Mesenchymal stem cell (in vitro differentiated cells and primary cell): ENCODE measurements around the gene HTT-AS.

Experiments
- DNase-seq: peaks from one replicate; pipeline ENCODE4 v3.0.0-alpha.2; 2013
- H2AFZ ChIP-seq: one replicate; pipeline ENCODE4 v1.6.1; 2013; ENCODE audit warnings: low read depth, mild to moderate bottlenecking, control low read depth, inconsistent platforms, low read length, moderate library complexity
- H2AK5ac ChIP-seq: 2 replicates; pipeline ENCODE4 v1.6.1; 2013; ENCODE audit warnings: low read length, moderate library complexity, mild to moderate bottlenecking, inconsistent platforms; ENCODE audit not compliant: severe bottlenecking
- H2BK120ac ChIP-seq: one replicate; pipeline ENCODE4 v1.6.1; 2013; ENCODE audit warnings: low read depth, mild to moderate bottlenecking, inconsistent platforms, low read length, moderate library complexity
- H2BK12ac ChIP-seq, 2 experiments: one replicate each; pipeline ENCODE4 v1.6.1; 2013; ENCODE audit warnings: inconsistent platforms in 2 of 2, low read length in 2 of 2, mild to moderate bottlenecking in 2 of 2, moderate library complexity in 2 of 2, control low read depth in 1 of 2
- H2BK15ac ChIP-seq: one replicate; pipeline ENCODE4 v1.6.1; 2013; ENCODE audit warnings: mild to moderate bottlenecking, low read depth, inconsistent platforms; ENCODE audit not compliant: poor library complexity, severe bottlenecking
- H2BK5ac ChIP-seq: 2 replicates; pipeline ENCODE4 v1.6.1; 2013; ENCODE audit warnings: low read depth, mild to moderate bottlenecking, low read length, control low read depth, inconsistent platforms; ENCODE audit not compliant: poor library complexity, severe bottlenecking
- H3K14ac ChIP-seq, 2 experiments: one replicate each; pipeline ENCODE4 v1.6.1; 2013; ENCODE audit warnings: inconsistent platforms in 2 of 2, low read length in 2 of 2, control low read depth in 1 of 2, mild to moderate bottlenecking in 1 of 2, moderate library complexity in 1 of 2
- H3K18ac ChIP-seq, 2 experiments: one replicate each; pipeline ENCODE4 v1.6.1; 2013; ENCODE audit warnings: inconsistent platforms in 2 of 2, low read length in 2 of 2, control low read depth in 1 of 2, low read depth in 1 of 2, mild to moderate bottlenecking in 1 of 2
- H3K23ac ChIP-seq, 2 experiments: one replicate each; pipeline ENCODE4 v1.6.1; 2013; ENCODE audit warnings: inconsistent platforms in 2 of 2, low read length in 2 of 2, mild to moderate bottlenecking in 2 of 2, moderate library complexity in 2 of 2, control low read depth in 1 of 2
- H3K27ac ChIP-seq: 2 replicates; pipeline ENCODE4 v1.5.1; 2013; ENCODE audit warnings: mild to moderate bottlenecking, moderate library complexity, low read length, control low read depth, inconsistent platforms; ENCODE audit not compliant: poor library complexity, severe bottlenecking
- H3K27me3 ChIP-seq, 2 experiments: 2 replicates each; pipeline versions ENCODE4 v1.6.1 to v1.7.0; 2013; ENCODE audit warnings: low read length in 2 of 2, mild to moderate bottlenecking in 2 of 2, moderate library complexity in 2 of 2, control low read depth in 1 of 2, inconsistent platforms in 1 of 2; ENCODE audit not compliant: control insufficient read depth in 1 of 2, insufficient read depth in 1 of 2
- H3K36me3 ChIP-seq, 2 experiments: 2 replicates each; pipeline versions ENCODE4 v1.6.1 to v1.7.0; 2013; ENCODE audit warnings: low read length in 2 of 2, control low read depth in 1 of 2, inconsistent platforms in 1 of 2, low read depth in 1 of 2, mild to moderate bottlenecking in 1 of 2; ENCODE audit not compliant: insufficient read depth in 2 of 2, control insufficient read depth in 1 of 2
- H3K4ac ChIP-seq, 2 experiments: one replicate each; pipeline ENCODE4 v1.6.1; 2013; ENCODE audit warnings: inconsistent platforms in 2 of 2, low read length in 2 of 2, mild to moderate bottlenecking in 2 of 2, moderate library complexity in 2 of 2, control low read depth in 1 of 2, low read depth in 1 of 2
- H3K4me1 ChIP-seq: 2 replicates; pipeline ENCODE4 v1.6.1; 2013; ENCODE audit warnings: low read depth, low read length, control low read depth; ENCODE audit not compliant: control insufficient read depth, insufficient read depth
- H3K4me2 ChIP-seq: 2 replicates; pipeline ENCODE4 v1.6.1; 2013; ENCODE audit warnings: low read length, mild to moderate bottlenecking, inconsistent platforms; ENCODE audit not compliant: poor library complexity, severe bottlenecking
- H3K4me3 ChIP-seq, 2 experiments: 2 replicates each; pipeline versions ENCODE4 v1.5.1 to v1.7.0; 2013; ENCODE audit warnings: low read length in 2 of 2, mild to moderate bottlenecking in 2 of 2, control low read depth in 1 of 2, low read depth in 1 of 2; ENCODE audit not compliant: insufficient read depth in 1 of 2
- H3K79me1 ChIP-seq: replicated peaks from 2 replicates; pipeline ENCODE4 v1.6.1; 2013; ENCODE audit warnings: mild to moderate bottlenecking, control low read depth, low read length, inconsistent platforms; ENCODE audit not compliant: poor library complexity, severe bottlenecking
- H3K9ac ChIP-seq: 2 replicates; pipeline ENCODE4 v1.7.0; 2013; ENCODE audit warnings: mild to moderate bottlenecking, low read length, moderate library complexity
- H3K9me3 ChIP-seq: 2 replicates; pipeline ENCODE4 v1.7.0; 2013; ENCODE audit warnings: mild to moderate bottlenecking, low read length; ENCODE audit not compliant: control insufficient read depth
- H4K8ac ChIP-seq: one replicate; pipeline ENCODE4 v1.6.1; 2013; ENCODE audit warnings: inconsistent platforms, mild to moderate bottlenecking, low read length, moderate library complexity
- H4K91ac ChIP-seq: one replicate; pipeline ENCODE4 v1.6.1; 2013; ENCODE audit warnings: mild to moderate bottlenecking, low read length, inconsistent platforms
- WGBS: methylation state at CpG from one replicate; pipeline ENCODE4 v1.1.7; 2013; ENCODE audit warnings: mixed read lengths; 5-methylcytosine and 5-hydroxymethylcytosine counted together

HTT-AS gene

GRCh38 chr4:3121110-3121509 lies 46.8 kb upstream of the HTT-AS start:
- Histone ChIP-seq H4K91ac (peak overlapping the region; percentile 83), H4K8ac (peak overlapping the region; percentile 93), H2BK15ac (no peak overlapping the region), H3K4me3 (no peak overlapping the region), H2BK120ac (peak overlapping the region; percentile 39), H2AK5ac (no peak overlapping the region), H3K36me3 (peaks cover 27 to 73% of the 10 kb centered on the region in 2 experiments), H3K14ac (no peak overlapping the region), H3K27me3 (no peaks in the 10 kb centered on the region), H3K79me1 (peaks cover 11% of the 10 kb centered on the region), H2BK12ac (peak overlapping the region; percentile 15 to 27), H3K9ac (no peak overlapping the region), H3K23ac (no peak overlapping the region), H3K9me3 (no peaks in the 10 kb centered on the region), H3K27ac (no peak overlapping the region), H3K4me2 (no peak overlapping the region), H2BK5ac (no peak overlapping the region), H2AFZ (no peak overlapping the region), H3K4me1 (peaks cover 7% of the 10 kb centered on the region), H3K4ac (peak overlapping the region in 1 of 2 experiments; percentile 29), H3K18ac (peak overlapping the region; percentile 55 to 90)
- DNase-seq: no peak
- WGBS: 94% methylated on average over 6 of the region's 9 CpGs

DNA sequence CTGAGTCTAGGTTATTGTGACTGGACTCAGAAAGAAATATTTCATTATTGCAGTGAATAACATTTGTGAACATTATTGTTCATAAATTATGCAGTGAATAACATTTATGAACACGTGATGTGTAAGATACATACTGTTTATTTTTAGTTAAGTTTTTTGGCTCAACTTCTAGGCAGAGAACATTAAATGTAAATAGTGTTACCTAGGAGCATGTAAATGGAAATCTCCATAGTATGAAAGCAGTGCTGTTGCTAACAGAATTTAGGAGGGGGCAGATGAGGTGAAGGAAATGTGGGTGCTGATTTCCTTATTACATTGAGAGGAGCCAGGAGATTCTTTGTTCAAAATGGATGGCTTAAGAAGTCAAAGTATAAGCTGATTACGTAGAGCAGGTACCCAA lies 45.1 kb upstream of the HTT-AS start:
- Histone ChIP-seq H3K79me1 (peaks cover 10% of the 10 kb centered on the region), H3K14ac (no peak overlapping the region)
- 98% methylated on average over 2 of the region's 2 CpGs for WGBS

GRCh38 chr4:3118312-3118711 lies 44.0 kb upstream of the HTT-AS start:
- H2BK15ac ChIP-seq: no peak overlapping the region
- no peak overlapping the region for H4K91ac ChIP-seq
- H3K9me3 ChIP-seq: no peaks in the 10 kb centered on the region
- H3K18ac ChIP-seq: peak overlapping the region in 1 of 2 experiments; percentile 19
- H2AK5ac ChIP-seq: no peak overlapping the region
- peak overlapping the region; percentile 67 for H3K9ac ChIP-seq
- H3K23ac ChIP-seq: no peak overlapping the region
- no peak overlapping the region for H3K4me2 ChIP-seq
- peak overlapping the region in 1 of 2 experiments; percentile 80 for H3K4ac ChIP-seq
- no peak overlapping the region for H2BK5ac ChIP-seq
- peaks cover 8% of the 10 kb centered on the region for H3K4me1 ChIP-seq
- no peak overlapping the region for H4K8ac ChIP-seq
- peaks cover 35 to 69% of the 10 kb centered on the region in 2 experiments for H3K36me3 ChIP-seq
- no peak overlapping the region for H3K27ac ChIP-seq
- no peak for DNase-seq
- peak overlapping the region; percentile 38 to 70 for H2BK12ac ChIP-seq
- WGBS: 95% methylated on average over 8 of the region's 8 CpGs
- H2AFZ ChIP-seq: no peak overlapping the region
- H3K4me3 ChIP-seq: no peak overlapping the region
- H3K79me1 ChIP-seq: peaks cover 15% of the 10 kb centered on the region
- no peaks in the 10 kb centered on the region for H3K27me3 ChIP-seq
- H3K14ac ChIP-seq: no peak overlapping the region
- H2BK120ac ChIP-seq: peak overlapping the region; percentile 76

More for the DNA sequence above, 45.1 kb upstream of the HTT-AS start:
- no peak overlapping the region for H3K27ac ChIP-seq
- no peak overlapping the region for H3K4me2 ChIP-seq
- H2BK15ac ChIP-seq: no peak overlapping the region
- no peak overlapping the region for H2BK12ac ChIP-seq
- H3K4me3 ChIP-seq: no peak overlapping the region
- no peak overlapping the region for H2BK120ac ChIP-seq
- no peaks in the 10 kb centered on the region for H3K27me3 ChIP-seq
- no peak overlapping the region for H3K4ac ChIP-seq
- no peak overlapping the region for H2BK5ac ChIP-seq
- no peak overlapping the region for H4K8ac ChIP-seq
- no peak overlapping the region for H3K23ac ChIP-seq
- peaks cover 31 to 76% of the 10 kb centered on the region in 2 experiments for H3K36me3 ChIP-seq
- H3K18ac ChIP-seq: no peak overlapping the region
- H2AFZ ChIP-seq: no peak overlapping the region
- DNase-seq: no peak
- H4K91ac ChIP-seq: no peak overlapping the region
- no peak overlapping the region for H3K9ac ChIP-seq
- no peak overlapping the region for H2AK5ac ChIP-seq
- H3K9me3 ChIP-seq: no peaks in the 10 kb centered on the region
- H3K4me1 ChIP-seq: peaks cover 10% of the 10 kb centered on the region

GRCh38 chr4:3116955-3117354 lies 42.6 kb upstream of the HTT-AS start:
- Histone ChIP-seq H2AFZ (no peak overlapping the region), H2BK12ac (no peak overlapping the region), H3K27ac (no peak overlapping the region), H3K79me1 (peaks cover 15% of the 10 kb centered on the region), H3K4me3 (no peak overlapping the region), H4K91ac (no peak overlapping the region), H3K14ac (no peak overlapping the region), H3K4me1 (peaks cover 6% of the 10 kb centered on the region), H3K9me3 (no peaks in the 10 kb centered on the region), H3K27me3 (no peaks in the 10 kb centered on the region), H4K8ac (no peak overlapping the region), H3K23ac (no peak overlapping the region), H2BK5ac (no peak overlapping the region), H3K4me2 (no peak overlapping the region), H2AK5ac (no peak overlapping the region), H2BK120ac (no peak overlapping the region), H3K9ac (peak overlapping the region; percentile 67), H3K18ac (no peak overlapping the region), H3K4ac (no peak overlapping the region), H2BK15ac (no peak overlapping the region), H3K36me3 (peaks cover 32 to 68% of the 10 kb centered on the region in 2 experiments)
- over 99% methylated on average over 2 of the region's 2 CpGs for WGBS
- DNase-seq: no peak
